GM21737 (cell line): ENCODE data around the gene PSMG1.

Experiments used
- ATAC-seq: cut with Tn5 transposase; IDR thresholded peaks from one replicate; pipeline ENCODE4 v1.9.1; 2021; ENCODE audit warnings: mild to moderate bottlenecking, moderate library complexity; ENCODE audit not compliant: unreplicated experiment

Gene PSMG1

DNA sequence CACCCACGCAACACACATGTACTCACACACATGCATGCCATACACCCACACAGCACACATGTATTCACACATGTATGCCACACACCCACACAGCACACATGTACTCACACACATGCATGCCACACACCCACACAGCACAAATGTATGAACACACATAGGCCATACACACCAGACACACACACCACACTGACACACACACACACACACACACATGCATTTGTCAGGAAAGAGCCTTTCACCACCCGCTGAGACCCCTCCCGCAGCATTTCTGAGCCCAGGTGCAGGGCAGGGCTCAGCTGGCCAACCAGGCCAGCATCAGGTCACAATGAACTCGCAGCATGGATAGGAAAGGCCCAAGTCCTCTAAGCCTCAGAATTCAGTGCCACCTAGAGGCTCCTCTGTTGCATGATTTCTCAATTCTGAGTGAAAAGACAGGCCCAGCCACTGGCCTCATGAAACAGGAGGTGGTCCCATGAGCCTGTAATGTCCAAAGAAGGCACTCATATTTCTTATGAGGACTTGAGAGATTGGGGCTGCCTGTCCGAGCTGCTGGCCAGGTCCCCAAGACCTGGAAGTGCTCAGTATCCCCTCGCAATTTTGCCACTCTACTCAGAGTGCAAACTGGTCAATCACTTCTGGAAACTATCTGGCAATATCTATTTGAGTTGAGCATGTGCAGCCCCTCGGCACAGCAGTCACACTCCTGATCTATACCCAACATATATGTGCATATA, 57.3 kb downstream of the PSMG1 start:
- ATAC-seq: no peak
